ENCODE data around the gene FGF5.

The FGF5 gene

GRCh38 chr4:80252427-80252826, 14.0 kb upstream of the FGF5 start:
- ATAC-seq (ENCODE audit: low read depth) = no peak
- Histone ChIP-seq H3K9me3 (ENCODE audit: severe bottlenecking) (no peaks in the 10 kb centered on the region), H3K27me3 (ENCODE audit: insufficient read depth, poor library complexity, severe bottlenecking) (no peaks in the 10 kb centered on the region), H3K4me1 (ENCODE audit: insufficient read depth, poor library complexity, severe bottlenecking) (no peaks in the 10 kb centered on the region), H3K4me3 (ENCODE audit: severe bottlenecking) (no peak overlapping the region), H3K36me3 (ENCODE audit: low read depth) (no peaks in the 10 kb centered on the region), H3K27ac (ENCODE audit: poor library complexity, severe bottlenecking) (no peak overlapping the region)
- no peak for DNase-seq (ENCODE audit: low spot score)
- TF ChIP-seq CTCF (IDR thresholded peaks at IDR 0.05; ENCODE audit: poor library complexity, severe bottlenecking) = no peak

DNA sequence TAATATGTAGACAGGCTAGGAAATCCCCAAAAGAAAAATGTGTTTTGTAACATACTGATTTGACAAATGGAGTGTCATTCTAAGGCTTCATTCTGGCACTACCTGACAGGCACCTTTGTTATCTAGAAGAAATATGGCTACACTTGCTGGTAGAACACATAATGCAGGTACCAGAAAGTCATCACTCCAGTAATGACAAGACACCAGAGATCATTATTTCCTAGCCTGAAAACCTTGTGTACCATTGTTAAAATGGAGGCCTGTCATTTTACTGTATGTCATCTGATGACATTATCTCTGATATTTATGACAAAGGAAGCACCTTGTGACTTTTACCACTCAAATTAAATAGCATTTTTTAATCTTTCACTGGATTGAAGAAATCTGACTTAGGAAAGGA, 13.5 kb upstream of the FGF5 start:
- DNase-seq (ENCODE audit: low spot score) = no peak
- Histone ChIP-seq H3K27me3 (ENCODE audit: insufficient read depth, poor library complexity, severe bottlenecking) (no peaks in the 10 kb centered on the region), H3K36me3 (ENCODE audit: low read depth) (no peaks in the 10 kb centered on the region), H3K9me3 (ENCODE audit: severe bottlenecking) (no peaks in the 10 kb centered on the region), H3K4me3 (ENCODE audit: severe bottlenecking) (no peak overlapping the region), H3K27ac (ENCODE audit: poor library complexity, severe bottlenecking) (no peak overlapping the region), H3K4me1 (ENCODE audit: insufficient read depth, poor library complexity, severe bottlenecking) (no peaks in the 10 kb centered on the region)
- TF ChIP-seq CTCF (IDR thresholded peaks at IDR 0.05; ENCODE audit: poor library complexity, severe bottlenecking) = no peak
- no peak for ATAC-seq (ENCODE audit: low read depth)

DNA sequence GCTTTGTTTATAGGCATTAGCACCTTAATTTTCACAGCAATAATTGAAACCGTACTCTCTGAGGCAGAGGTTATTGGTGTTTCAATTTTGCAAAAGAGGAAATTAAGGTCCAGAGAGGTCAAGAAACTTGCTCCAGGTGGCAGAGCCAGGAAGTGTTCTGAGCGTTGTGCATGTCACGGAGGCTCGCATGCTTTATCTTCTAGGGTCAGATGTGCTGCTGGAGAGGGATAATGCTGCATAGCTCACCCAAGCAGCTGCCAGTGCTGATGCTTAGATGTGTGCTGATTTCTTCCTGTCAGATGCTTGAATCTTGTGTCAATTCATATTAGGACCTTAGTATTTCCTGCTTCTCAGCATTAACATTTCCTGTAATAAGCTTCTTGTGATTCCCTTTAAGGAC, 13.0 kb upstream of the FGF5 start:
- no peaks in the 10 kb centered on the region for H3K27me3 ChIP-seq (ENCODE audit: insufficient read depth, poor library complexity, severe bottlenecking)
- H3K9me3 ChIP-seq (ENCODE audit: severe bottlenecking) = no peaks in the 10 kb centered on the region
- TF ChIP-seq CTCF (IDR thresholded peaks at IDR 0.05; ENCODE audit: poor library complexity, severe bottlenecking) = no peak
- H3K27ac ChIP-seq (ENCODE audit: poor library complexity, severe bottlenecking) = no peak overlapping the region
- ATAC-seq (ENCODE audit: low read depth) = no peak
- H3K4me1 ChIP-seq (ENCODE audit: insufficient read depth, poor library complexity, severe bottlenecking) = no peaks in the 10 kb centered on the region
- H3K36me3 ChIP-seq (ENCODE audit: low read depth) = no peaks in the 10 kb centered on the region
- DNase-seq (ENCODE audit: low spot score) = no peak
- H3K4me3 ChIP-seq (ENCODE audit: severe bottlenecking) = no peak overlapping the region

DNA sequence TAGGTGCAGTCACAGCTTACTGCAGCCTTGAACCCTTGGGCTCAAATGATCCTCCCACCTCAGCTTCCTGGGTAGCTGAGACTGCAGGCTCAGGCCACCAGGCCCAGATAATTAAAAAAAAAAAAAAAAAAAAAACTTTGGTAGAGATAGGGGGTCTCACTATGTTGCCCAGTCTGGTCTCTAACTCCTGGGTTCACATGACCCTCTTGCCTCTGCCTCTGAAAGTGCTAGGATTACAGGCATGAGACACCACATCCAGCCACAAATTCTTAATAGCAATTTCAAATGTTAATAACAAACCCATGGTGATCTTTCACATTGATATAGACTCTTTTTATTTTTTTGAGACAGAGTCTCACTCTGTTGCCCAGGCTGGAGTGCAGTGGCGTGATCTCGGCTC, 12.3 kb upstream of the FGF5 start:
- Histone ChIP-seq H3K27ac (ENCODE audit: poor library complexity, severe bottlenecking) (no peak overlapping the region), H3K36me3 (ENCODE audit: low read depth) (no peaks in the 10 kb centered on the region), H3K27me3 (ENCODE audit: insufficient read depth, poor library complexity, severe bottlenecking) (no peaks in the 10 kb centered on the region), H3K9me3 (ENCODE audit: severe bottlenecking) (no peaks in the 10 kb centered on the region), H3K4me1 (ENCODE audit: insufficient read depth, poor library complexity, severe bottlenecking) (no peaks in the 10 kb centered on the region), H3K4me3 (ENCODE audit: severe bottlenecking) (no peak overlapping the region)
- DNase-seq (ENCODE audit: low spot score) (no peak), ATAC-seq (ENCODE audit: low read depth) (no peak)
- no peak for TF ChIP-seq CTCF (IDR thresholded peaks at IDR 0.05; ENCODE audit: poor library complexity, severe bottlenecking)

- Histone ChIP-seq H3K9me3 (ENCODE audit: severe bottlenecking) (no peaks in the 10 kb centered on the region), H3K27ac (ENCODE audit: poor library complexity, severe bottlenecking) (no peak overlapping the region), H3K36me3 (ENCODE audit: low read depth) (no peaks in the 10 kb centered on the region), H3K4me3 (ENCODE audit: severe bottlenecking) (no peak overlapping the region), H3K27me3 (ENCODE audit: insufficient read depth, poor library complexity, severe bottlenecking) (no peaks in the 10 kb centered on the region), H3K4me1 (ENCODE audit: insufficient read depth, poor library complexity, severe bottlenecking) (no peaks in the 10 kb centered on the region)
- DNase-seq (ENCODE audit: low spot score) (no peak), ATAC-seq (ENCODE audit: low read depth) (no peak)
- no peak for TF ChIP-seq CTCF (IDR thresholded peaks at IDR 0.05; ENCODE audit: poor library complexity, severe bottlenecking)
Measured at GRCh38 chr4:80255329-80256095, 11.0 kb upstream of the FGF5 start.
